Panc1 (cell line): ENCODE data around the gene FGF5.

ENCODE experiments used
- POLR2AphosphoS5 ChIP-seq: IDR thresholded peaks from 2 replicates; pipeline ENCODE4 v1.6.1; 2012; ENCODE audit warnings: mild to moderate bottlenecking, low read depth, low read length, moderate library complexity
- SIN3A ChIP-seq: IDR thresholded peaks from 2 replicates; pipeline ENCODE4 v1.6.1; 2012; ENCODE audit warnings: low read depth, mild to moderate bottlenecking, low read length, moderate library complexity, borderline replicate concordance; ENCODE audit not compliant: insufficient read depth
- TCF7L2 ChIP-seq: IDR thresholded peaks from 2 replicates; pipeline ENCODE4 v1.6.1; 2011; ENCODE audit warnings: mild to moderate bottlenecking, low read depth, low read length, inconsistent platforms
- TF ChIP-seq, protein P1 (sequence below): fragments of 450-650 bp; IDR thresholded peaks from 2 replicates; pipeline ENCODE4 v1.5.1; 2017; ENCODE audit warnings: mild to moderate bottlenecking

DNA sequence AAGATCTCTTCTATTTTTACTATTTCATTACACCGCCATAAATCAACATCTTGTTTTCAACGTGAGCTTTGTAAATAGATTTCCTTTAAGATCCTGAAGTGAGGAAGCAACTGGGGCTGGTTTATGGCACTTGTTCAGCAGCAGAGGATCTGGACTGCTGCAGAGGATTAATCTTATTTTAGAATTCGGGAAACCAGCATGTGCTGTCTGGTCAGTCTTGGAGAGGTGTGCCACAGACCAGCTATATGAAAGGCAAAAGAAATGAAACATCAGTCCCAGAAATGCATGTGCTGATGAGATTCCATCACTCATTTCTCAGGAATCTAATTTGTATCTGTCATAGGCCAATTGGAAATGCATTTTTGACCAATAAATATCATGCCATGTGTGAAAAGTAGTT is 45.8 kb upstream of the FGF5 start:
- TF ChIP-seq, protein P1, sequence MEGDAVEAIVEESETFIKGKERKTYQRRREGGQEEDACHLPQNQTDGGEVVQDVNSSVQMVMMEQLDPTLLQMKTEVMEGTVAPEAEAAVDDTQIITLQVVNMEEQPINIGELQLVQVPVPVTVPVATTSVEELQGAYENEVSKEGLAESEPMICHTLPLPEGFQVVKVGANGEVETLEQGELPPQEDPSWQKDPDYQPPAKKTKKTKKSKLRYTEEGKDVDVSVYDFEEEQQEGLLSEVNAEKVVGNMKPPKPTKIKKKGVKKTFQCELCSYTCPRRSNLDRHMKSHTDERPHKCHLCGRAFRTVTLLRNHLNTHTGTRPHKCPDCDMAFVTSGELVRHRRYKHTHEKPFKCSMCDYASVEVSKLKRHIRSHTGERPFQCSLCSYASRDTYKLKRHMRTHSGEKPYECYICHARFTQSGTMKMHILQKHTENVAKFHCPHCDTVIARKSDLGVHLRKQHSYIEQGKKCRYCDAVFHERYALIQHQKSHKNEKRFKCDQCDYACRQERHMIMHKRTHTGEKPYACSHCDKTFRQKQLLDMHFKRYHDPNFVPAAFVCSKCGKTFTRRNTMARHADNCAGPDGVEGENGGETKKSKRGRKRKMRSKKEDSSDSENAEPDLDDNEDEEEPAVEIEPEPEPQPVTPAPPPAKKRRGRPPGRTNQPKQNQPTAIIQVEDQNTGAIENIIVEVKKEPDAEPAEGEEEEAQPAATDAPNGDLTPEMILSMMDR: no peak
- no peak for TF ChIP-seq SIN3A
- no peak for TF ChIP-seq TCF7L2
- no peak for TF ChIP-seq POLR2AphosphoS5
